CD4-positive, alpha-beta T cell treated with Interleukin-6 at 100 ng/mL for 8 hours (primary cell): ENCODE data around the gene CLASP1.
"Not testable (repeated sequence)": the region's sequence is repeated elsewhere in the genome, so short reads cannot be mapped to it uniquely, and the experiment has no call there.

Experiments used
- DNase-seq: peaks from one replicate; pipeline ENCODE4 v3.0.0-alpha.2; 2020; ENCODE audit warnings: mixed read lengths, low spot score

Gene CLASP1

GRCh38 chr2:121659933-121660332, 10.7 kb upstream of the CLASP1 start:
- DNase-seq, result no peak

GRCh38 chr2:121658393-121658792, 9.1 kb upstream of the CLASP1 start:
- DNase-seq, result not testable (repeated sequence)

- DNase-seq, result no peak
Measured at GRCh38 chr2:121653035-121653434, 3.8 kb upstream of the CLASP1 start.

- DNase-seq, result no peak
Measured at GRCh38 chr2:121650315-121650930, 1.2 kb upstream of the CLASP1 start.

- DNase-seq, result peak; percentile 97
Measured at GRCh38 chr2:121649596-121650314, 493 bp upstream of the CLASP1 start.

GRCh38 chr2:121648206-121649148, 785 bp downstream of the CLASP1 start:
- peak; percentile 25 for DNase-seq

GRCh38 chr2:121647396-121647795, 1.9 kb downstream of the CLASP1 start:
- DNase-seq, result no peak

- DNase-seq, result no peak
Measured at GRCh38 chr2:121644715-121645114, 4.5 kb downstream of the CLASP1 start.

GRCh38 chr2:121643877-121644276, 5.4 kb downstream of the CLASP1 start:
- DNase-seq, result no peak

GRCh38 chr2:121640380-121641316, 8.6 kb downstream of the CLASP1 start:
- DNase-seq, result no peak

GRCh38 chr2:121639846-121640245, 9.4 kb downstream of the CLASP1 start:
- not testable (repeated sequence) for DNase-seq

GRCh38 chr2:121638333-121638732, 10.9 kb downstream of the CLASP1 start:
- DNase-seq, result no peak

GRCh38 chr2:121635371-121635770, 13.9 kb downstream of the CLASP1 start:
- DNase-seq, result no peak

GRCh38 chr2:121634354-121635307, 14.6 kb downstream of the CLASP1 start:
- DNase-seq, result no peak

- no peak for DNase-seq
Measured at GRCh38 chr2:121633463-121633862, 15.8 kb downstream of the CLASP1 start.

GRCh38 chr2:121627525-121628050, 21.7 kb downstream of the CLASP1 start:
- DNase-seq, result no peak

- DNase-seq, result no peak
Measured at GRCh38 chr2:121626777-121627524, 22.3 kb downstream of the CLASP1 start.

- DNase-seq, result no peak
Measured at GRCh38 chr2:121625953-121626352, 23.3 kb downstream of the CLASP1 start.

GRCh38 chr2:121617042-121617599, 32.1 kb downstream of the CLASP1 start:
- DNase-seq, result no peak
